Measurements from ENCODE around the gene DND1.
"Not testable (repeated sequence)": the region's sequence is repeated elsewhere in the genome, so short reads cannot be mapped to it uniquely, and the experiment has no call there.

Gene DND1

GRCh38 chr5:140678993-140679392, 5.6 kb upstream of the DND1 start:
- DNase-seq (ENCODE audit: low spot score): no peak
- TF ChIP-seq CTCF (IDR thresholded peaks at IDR 0.05): no peak
- Histone ChIP-seq H3K27ac (no peak overlapping the region), H3K4me3 (no peak overlapping the region)

- no peak overlapping the region for H3K27ac ChIP-seq
- DNase-seq (ENCODE audit: low spot score): no peak
- no peak for TF ChIP-seq CTCF (IDR thresholded peaks at IDR 0.05)
- H3K4me3 ChIP-seq: no peak overlapping the region
These were observed 4.6 kb upstream of the DND1 start for GRCh38 chr5:140677947-140678346.

- no peak for TF ChIP-seq CTCF (IDR thresholded peaks at IDR 0.05)
- no peak overlapping the region for H3K4me3 ChIP-seq
- DNase-seq (ENCODE audit: low spot score): no peak
- H3K27ac ChIP-seq: no peak overlapping the region
These were observed 1.3 kb upstream of the DND1 start for GRCh38 chr5:140674629-140675028.

GRCh38 chr5:140674211-140674610, 835 bp upstream of the DND1 start:
- Histone ChIP-seq H3K4me3 (no peak overlapping the region), H3K27ac (no peak overlapping the region)
- TF ChIP-seq CTCF (IDR thresholded peaks at IDR 0.05): no peak
- DNase-seq (ENCODE audit: low spot score): no peak

- DNase-seq (ENCODE audit: low spot score): no peak
- H3K4me3 ChIP-seq: peak overlapping the region; percentile 42
- no peak for TF ChIP-seq CTCF (IDR thresholded peaks at IDR 0.05)
- H3K27ac ChIP-seq: no peak overlapping the region
These were observed 755 bp downstream of the DND1 start for GRCh38 chr5:140672455-140673186.

GRCh38 chr5:140671472-140672125, 1.8 kb downstream of the DND1 start:
- H3K27ac ChIP-seq: no peak overlapping the region
- no peak for DNase-seq (ENCODE audit: low spot score)
- no peak overlapping the region for H3K4me3 ChIP-seq
- TF ChIP-seq CTCF (IDR thresholded peaks at IDR 0.05): no peak

- not testable (repeated sequence) for H3K4me3 ChIP-seq; H3K27ac ChIP-seq; DNase-seq (ENCODE audit: low spot score)
These were observed 2.3 kb downstream of the DND1 start for GRCh38 chr5:140671035-140671434.

All from coronary artery (tissue), 2 donors.